ENCODE data around the gene USP17L21.
"Not testable (repeated sequence)": the region's sequence is repeated elsewhere in the genome, so short reads cannot be mapped to it uniquely, and the experiment has no call there.

Gene USP17L21, protein sequence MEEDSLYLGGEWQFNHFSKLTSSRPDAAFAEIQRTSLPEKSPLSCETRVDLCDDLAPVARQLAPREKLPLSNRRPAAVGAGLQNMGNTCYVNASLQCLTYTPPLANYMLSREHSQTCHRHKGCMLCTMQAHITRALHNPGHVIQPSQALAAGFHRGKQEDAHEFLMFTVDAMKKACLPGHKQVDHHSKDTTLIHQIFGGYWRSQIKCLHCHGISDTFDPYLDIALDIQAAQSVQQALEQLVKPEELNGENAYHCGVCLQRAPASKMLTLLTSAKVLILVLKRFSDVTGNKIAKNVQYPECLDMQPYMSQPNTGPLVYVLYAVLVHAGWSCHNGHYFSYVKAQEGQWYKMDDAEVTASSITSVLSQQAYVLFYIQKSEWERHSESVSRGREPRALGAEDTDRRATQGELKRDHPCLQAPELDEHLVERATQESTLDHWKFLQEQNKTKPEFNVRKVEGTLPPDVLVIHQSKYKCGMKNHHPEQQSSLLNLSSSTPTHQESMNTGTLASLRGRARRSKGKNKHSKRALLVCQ

GRCh38 chr4:9262572-9262971 lies at the start of gene USP17L21:
Gene USP17L21, plus strand, starts transcription at chr4:9262872. Its CDS starts 0 bp downstream, at chr4:9262872.
- not testable (repeated sequence) for DNase-seq (ENCODE audit: low read depth in 2 of 2)

GRCh38 chr4:9214701-9215100 lies 48.0 kb upstream of the USP17L21 start:
- not testable (repeated sequence) for DNase-seq (ENCODE audit: low read depth in 2 of 2)

GRCh38 chr4:9215105-9215504 lies 47.6 kb upstream of the USP17L21 start, which contains the start of gene USP17L11:
Gene USP17L11, plus strand, starts transcription at chr4:9215405. Its CDS starts 0 bp downstream, at chr4:9215405.
- not testable (repeated sequence) for DNase-seq (ENCODE audit: low read depth in 2 of 2)

- not testable (repeated sequence) for DNase-seq (ENCODE audit: low read depth in 2 of 2)
Observed at GRCh38 chr4:9219852-9220251, 42.8 kb upstream of the USP17L21 start, which contains the start of gene USP17L12. Gene USP17L12, plus strand, starts transcription at chr4:9220152. Its CDS starts 0 bp downstream, at chr4:9220152.

DNA sequence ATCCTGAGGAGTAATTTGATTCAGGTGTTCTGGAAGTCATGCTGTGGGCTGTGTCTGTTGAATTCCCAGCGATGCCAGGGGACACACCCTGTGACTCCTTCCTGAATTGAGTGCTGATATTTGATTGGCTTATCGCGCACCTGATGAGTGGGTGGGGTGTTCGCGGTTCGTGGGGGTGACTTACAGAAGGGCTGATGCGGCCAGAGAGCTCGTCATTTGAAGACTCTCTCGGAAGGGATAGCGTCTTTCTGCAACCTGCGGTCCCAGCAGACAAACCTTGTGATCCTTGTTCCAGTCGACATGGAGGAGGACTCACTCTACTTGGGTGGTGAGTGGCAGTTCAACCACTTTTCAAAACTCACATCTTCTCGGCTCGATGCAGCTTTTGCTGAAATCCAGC lies 38.1 kb upstream of the USP17L21 start, which contains the start of gene USP17L13:
USP17L13 (plus strand) TSS at position 301 of the 400 bp plus-strand sequence; CDS start at position 301, 0 bp downstream.
- not testable (repeated sequence) for DNase-seq (ENCODE audit: low read depth in 2 of 2)

DNA sequence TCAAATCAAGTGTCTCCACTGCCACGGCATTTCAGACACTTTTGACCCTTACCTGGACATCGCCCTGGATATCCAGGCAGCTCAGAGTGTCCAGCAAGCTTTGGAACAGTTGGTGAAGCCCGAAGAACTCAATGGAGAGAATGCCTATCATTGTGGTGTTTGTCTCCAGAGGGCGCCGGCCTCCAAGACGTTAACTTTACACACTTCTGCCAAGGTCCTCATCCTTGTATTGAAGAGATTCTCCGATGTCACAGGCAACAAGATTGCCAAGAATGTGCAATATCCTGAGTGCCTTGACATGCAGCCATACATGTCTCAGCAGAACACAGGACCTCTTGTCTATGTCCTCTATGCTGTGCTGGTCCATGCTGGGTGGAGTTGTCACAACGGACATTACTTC lies 32.4 kb upstream of the USP17L21 start:
- DNase-seq (ENCODE audit: low read depth in 2 of 2) = not testable (repeated sequence)

- DNase-seq (ENCODE audit: low read depth in 2 of 2) = not testable (repeated sequence)
Observed at GRCh38 chr4:9234085-9234484, 28.6 kb upstream of the USP17L21 start, which contains the start of gene USP17L15. Gene USP17L15, plus strand, starts transcription at chr4:9234385. Its CDS starts 0 bp downstream, at chr4:9234385.

GRCh38 chr4:9238461-9238860 lies 24.2 kb upstream of the USP17L21 start:
- DNase-seq (ENCODE audit: low read depth in 2 of 2) = not testable (repeated sequence)

DNA sequence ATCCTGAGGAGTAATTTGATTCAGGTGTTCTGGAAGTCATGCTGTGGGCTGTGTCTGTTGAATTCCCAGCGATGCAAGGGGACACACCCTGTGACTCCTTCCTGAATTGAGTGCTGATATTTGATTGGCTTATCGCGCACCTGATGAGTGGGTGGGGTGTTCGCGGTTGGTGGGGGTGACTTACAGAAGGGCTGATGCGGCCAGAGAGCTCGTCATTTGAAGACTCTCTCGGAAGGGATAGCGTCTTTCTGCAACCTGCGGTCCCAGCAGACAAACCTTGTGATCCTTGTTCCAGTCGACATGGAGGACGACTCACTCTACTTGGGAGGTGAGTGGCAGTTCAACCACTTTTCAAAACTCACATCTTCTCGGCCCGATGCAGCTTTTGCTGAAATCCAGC lies 19.1 kb upstream of the USP17L21 start, which contains the start of gene USP17L17:
USP17L17 (plus strand) TSS at position 301 of the 400 bp plus-strand sequence; CDS start at position 301, 0 bp downstream.
- not testable (repeated sequence) for DNase-seq (ENCODE audit: low read depth in 2 of 2)

- DNase-seq (ENCODE audit: low read depth in 2 of 2) = not testable (repeated sequence)
Observed at GRCh38 chr4:9247953-9248680, 14.6 kb upstream of the USP17L21 start, which contains the start of gene USP17L18. Gene USP17L18, plus strand, starts transcription at chr4:9248630. Its CDS starts 0 bp downstream, at chr4:9248630.

DNA sequence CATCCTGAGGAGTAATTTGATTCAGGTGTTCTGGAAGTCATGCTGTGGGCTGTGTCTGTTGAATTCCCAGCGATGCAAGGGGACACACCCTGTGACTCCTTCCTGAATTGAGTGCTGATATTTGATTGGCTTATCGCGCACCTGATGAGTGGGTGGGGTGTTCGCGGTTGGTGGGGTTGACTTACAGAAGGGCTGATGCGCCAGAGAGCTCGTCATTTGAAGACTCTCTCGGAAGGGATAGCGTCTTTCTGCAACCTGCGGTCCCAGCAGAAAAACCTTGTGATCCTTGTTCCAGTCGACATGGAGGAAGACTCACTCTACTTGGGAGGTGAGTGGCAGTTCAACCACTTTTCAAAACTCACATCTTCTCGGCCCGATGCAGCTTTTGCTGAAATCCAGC lies 9.6 kb upstream of the USP17L21 start, which contains the start of gene USP17L19:
USP17L19 (plus strand) TSS at position 301 of the 400 bp plus-strand sequence; CDS start at position 301, 0 bp downstream.
- DNase-seq (ENCODE audit: low read depth in 2 of 2) = not testable (repeated sequence)

DNA sequence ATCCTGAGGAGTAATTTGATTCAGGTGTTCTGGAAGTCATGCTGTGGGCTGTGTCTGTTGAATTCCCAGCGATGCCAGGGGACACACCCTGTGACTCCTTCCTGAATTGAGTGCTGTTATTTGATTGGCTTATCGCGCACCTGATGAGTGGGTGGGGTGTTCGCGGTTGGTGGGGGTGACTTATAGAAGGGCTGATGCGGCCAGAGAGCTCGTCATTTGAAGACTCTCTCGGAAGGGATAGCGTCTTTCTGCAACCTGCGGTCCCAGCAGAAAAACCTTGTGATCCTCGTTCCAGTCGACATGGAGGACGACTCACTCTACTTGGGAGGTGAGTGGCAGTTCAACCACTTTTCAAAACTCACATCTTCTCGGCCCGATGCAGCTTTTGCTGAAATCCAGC lies 4.8 kb upstream of the USP17L21 start, which contains the start of gene USP17L20:
USP17L20 (plus strand) TSS at position 301 of the 400 bp plus-strand sequence; CDS start at position 301, 0 bp downstream.
- DNase-seq (ENCODE audit: low read depth in 2 of 2) = not testable (repeated sequence)

DNA sequence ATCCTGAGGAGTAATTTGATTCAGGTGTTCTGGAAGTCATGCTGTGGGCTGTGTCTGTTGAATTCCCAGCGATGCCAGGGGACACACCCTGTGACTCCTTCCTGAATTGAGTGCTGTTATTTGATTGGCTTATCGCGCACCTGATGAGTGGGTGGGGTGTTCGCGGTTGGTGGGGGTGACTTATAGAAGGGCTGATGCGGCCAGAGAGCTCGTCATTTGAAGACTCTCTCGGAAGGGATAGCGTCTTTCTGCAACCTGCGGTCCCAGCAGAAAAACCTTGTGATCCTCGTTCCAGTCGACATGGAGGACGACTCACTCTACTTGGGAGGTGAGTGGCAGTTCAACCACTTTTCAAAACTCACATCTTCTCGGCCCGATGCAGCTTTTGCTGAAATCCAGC lies 4.6 kb downstream of the USP17L21 start, which contains the start of gene USP17L22:
USP17L22 (plus strand) TSS at position 301 of the 400 bp plus-strand sequence; CDS start at position 301, 0 bp downstream.
- not testable (repeated sequence) for DNase-seq (ENCODE audit: low read depth in 2 of 2)

DNA sequence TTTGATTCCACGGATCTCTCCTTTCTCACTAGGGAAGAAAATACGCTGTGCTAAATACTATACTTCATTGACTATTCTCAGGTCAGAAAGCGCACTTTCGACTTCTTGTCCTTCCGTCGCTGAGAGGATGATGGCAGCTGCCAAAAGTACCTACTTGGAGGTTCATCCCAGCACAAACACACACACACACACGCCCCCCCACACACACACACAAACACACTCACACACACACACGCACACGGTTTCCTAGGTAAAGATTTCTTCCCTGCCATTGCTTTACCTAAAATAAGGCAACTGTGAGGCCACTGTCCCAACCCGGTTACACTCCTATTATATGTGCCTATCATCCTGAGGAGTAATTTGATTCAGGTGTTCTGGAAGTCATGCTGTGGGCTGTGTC lies 9.0 kb downstream of the USP17L21 start:
- not testable (repeated sequence) for DNase-seq (ENCODE audit: low read depth in 2 of 2)
